H1 (cell line): ENCODE results near the gene KIZ.

Experiments
- ATF3 ChIP-seq: IDR thresholded peaks from 2 replicates; pipeline ENCODE4 v1.6.1; 2011; ENCODE audit warnings: low read depth, mild to moderate bottlenecking, low read length; ENCODE audit not compliant: insufficient read depth
- CTCF ChIP-seq, 3 experiments: IDR thresholded peaks; 1 replicate in 2 of 3; 2 replicates in 1 of 3; pipeline versions ENCODE4 v1.5.1 to v1.6.1; 2011; ENCODE audit warnings: low read length in 3 of 3, mild to moderate bottlenecking in 3 of 3, inconsistent platforms in 2 of 3, low read depth in 1 of 3, moderate library complexity in 1 of 3; ENCODE audit not compliant: insufficient read depth in 1 of 3; ENCODE audit errors: control extremely low read depth in 1 of 3
- EGR1 ChIP-seq: IDR thresholded peaks from 2 replicates; pipeline ENCODE4 v1.6.1; 2011; ENCODE audit warnings: low read depth, low read length, borderline replicate concordance
- EP300 ChIP-seq, 2 experiments: IDR thresholded peaks; 1 replicate in 1 of 2; 2 replicates in 1 of 2; pipeline ENCODE4 v1.6.1; 2011 to 2012; ENCODE audit warnings: low read depth in 2 of 2, low read length in 2 of 2, mild to moderate bottlenecking in 2 of 2, borderline replicate concordance in 1 of 2, inconsistent platforms in 1 of 2, moderate library complexity in 1 of 2
- EZH2 ChIP-seq: fragments of 200-600 bp; sonication (generic); IDR thresholded peaks from 2 replicates; pipeline ENCODE4 v1.7.1; 2012; ENCODE audit warnings: low read depth, mild to moderate bottlenecking, moderate library complexity, low read length, inconsistent platforms; ENCODE audit not compliant: severe bottlenecking
- FOSL1 ChIP-seq: IDR thresholded peaks from 2 replicates; pipeline ENCODE4 v1.6.1; 2011; ENCODE audit warnings: mild to moderate bottlenecking, low read depth, low read length, moderate library complexity; ENCODE audit not compliant: insufficient read depth
- HDAC6 ChIP-seq: IDR thresholded peaks from one replicate; pipeline ENCODE4 v1.7.1; 2012; ENCODE audit warnings: low read depth, mild to moderate bottlenecking, inconsistent platforms, low read length, moderate library complexity
- JUND ChIP-seq: IDR thresholded peaks from 2 replicates; pipeline ENCODE4 v1.6.1; 2011; ENCODE audit warnings: mild to moderate bottlenecking, improper control_type of control experiment, low read length
- POLR2A ChIP-seq, 2 experiments: IDR thresholded peaks; 1 replicate in 1 of 2; 2 replicates in 1 of 2; pipeline ENCODE4 v1.6.1; 2011; ENCODE audit warnings: low read depth in 2 of 2, low read length in 2 of 2, mild to moderate bottlenecking in 2 of 2; ENCODE audit errors: control extremely low read depth in 1 of 2
- POLR2AphosphoS5 ChIP-seq: IDR thresholded peaks from 2 replicates; pipeline ENCODE4 v1.6.1; 2011; ENCODE audit warnings: low read depth, low read length
- TAF1 ChIP-seq: IDR thresholded peaks from 2 replicates; pipeline ENCODE4 v1.6.1; 2011; ENCODE audit warnings: mild to moderate bottlenecking, low read depth, low read length
- TCF12 ChIP-seq: IDR thresholded peaks from 2 replicates; pipeline ENCODE4 v1.6.1; 2011; ENCODE audit warnings: low read depth, mild to moderate bottlenecking, low read length

- TF ChIP-seq CTCF (IDR thresholded peaks at IDR 0.05; ENCODE audit: control extremely low read depth in 1 of 3, insufficient read depth in 1 of 3, low read depth in 1 of 3, low read length in 3 of 3): no peak
- TF ChIP-seq POLR2A (IDR thresholded peaks at IDR 0.05; ENCODE audit: control extremely low read depth in 1 of 2, low read depth in 2 of 2, low read length in 2 of 2): no peak
- no peak for TF ChIP-seq EP300 (IDR thresholded peaks at IDR 0.05; ENCODE audit: borderline replicate concordance in 1 of 2, low read depth in 2 of 2, low read length in 2 of 2)
- no peak for TF ChIP-seq TAF1
- TF ChIP-seq FOSL1: no peak
- no peak for TF ChIP-seq EGR1
- TF ChIP-seq POLR2AphosphoS5: no peak
- no peak for TF ChIP-seq JUND
- no peak for TF ChIP-seq HDAC6
- no peak for TF ChIP-seq TCF12
- no peak for TF ChIP-seq EZH2
- no peak for TF ChIP-seq ATF3
Observed at GRCh38 chr20:21203088-21203656, 77.3 kb downstream of the KIZ start.
